Liver (tissue), 9 donors: ENCODE results near the gene ARPP21. TPM values are rescaled to one million over a fixed set of nuclear protein-coding genes. Genes with fewer than 3 reads are reported as not detected.

Experiments
- DNase-seq: peaks from one replicate; pipeline ENCODE4 v3.0.0-alpha.2; 2017; ENCODE audit warnings: low spot score
- H3K27ac ChIP-seq, 2 donors: one replicate each; pipeline ENCODE4 v1.7.0; 2013; ENCODE audit warnings: inconsistent platforms in 2 of 2, low read length in 2 of 2, control low read depth in 1 of 2, low read depth in 1 of 2, mild to moderate bottlenecking in 1 of 2
- H3K27me3 ChIP-seq, 4 donors: one replicate each; pipeline versions ENCODE4 v1.6.1 to v1.7.0; 2013; ENCODE audit warnings: low read length in 3 of 4, inconsistent platforms in 1 of 4, mild to moderate bottlenecking in 1 of 4, moderate library complexity in 1 of 4; ENCODE audit not compliant: control insufficient read depth in 4 of 4, insufficient read depth in 4 of 4
- H3K36me3 ChIP-seq, 4 donors: one replicate each; pipeline versions ENCODE4 v1.6.1 to v1.7.0; 2013; ENCODE audit warnings: low read length in 3 of 4, mild to moderate bottlenecking in 3 of 4, low read depth in 1 of 4, moderate library complexity in 1 of 4; ENCODE audit not compliant: control insufficient read depth in 4 of 4, insufficient read depth in 3 of 4
- H3K4me1 ChIP-seq, 4 donors: one replicate each; pipeline versions ENCODE4 v1.6.1 to v1.7.0; 2013; ENCODE audit warnings: low read length in 3 of 4, mild to moderate bottlenecking in 3 of 4, moderate library complexity in 1 of 4; ENCODE audit not compliant: control insufficient read depth in 4 of 4, insufficient read depth in 4 of 4
- H3K4me3 ChIP-seq, 3 donors: one replicate each; pipeline versions ENCODE4 v1.6.1 to v1.7.0; 2013; ENCODE audit warnings: low read length in 3 of 3, control low read depth in 1 of 3, low read depth in 1 of 3, mild to moderate bottlenecking in 1 of 3
- H3K9ac ChIP-seq, 2 donors: one replicate each; pipeline ENCODE4 v1.7.0; 2013; ENCODE audit warnings: low read length in 2 of 2, mild to moderate bottlenecking in 2 of 2, moderate library complexity in 2 of 2, control low read depth in 1 of 2, low read depth in 1 of 2
- H3K9me3 ChIP-seq, 4 donors: one replicate each; pipeline versions ENCODE4 v1.6.1 to v1.7.0; 2013; ENCODE audit warnings: low read length in 3 of 4; ENCODE audit not compliant: control insufficient read depth in 4 of 4
- EGR1 ChIP-seq, 2 donors: IDR thresholded peaks; 2 replicates each; pipeline ENCODE4 v1.6.1; 2016 to 2018; ENCODE audit warnings: antibody characterized with exemption in 2 of 2, low read depth in 2 of 2
- FOXA2 ChIP-seq: IDR thresholded peaks from 2 replicates; pipeline ENCODE4 v1.6.1; 2016; ENCODE audit warnings: antibody characterized with exemption
- GABPA ChIP-seq, 2 donors: IDR thresholded peaks in 1 of 2; conservative IDR thresholded peaks in 1 of 2; 2 replicates each; pipeline ENCODE4 v1.6.1; 2016; ENCODE audit warnings: antibody characterized with exemption in 2 of 2, mild to moderate bottlenecking in 1 of 2, moderate library complexity in 1 of 2
- HNF4A ChIP-seq, 2 donors: conservative IDR thresholded peaks; 2 replicates each; pipeline ENCODE4 v1.6.1; 2016; ENCODE audit warnings: antibody characterized with exemption in 2 of 2, mild to moderate bottlenecking in 2 of 2
- HNF4G ChIP-seq: IDR thresholded peaks from 2 replicates; pipeline ENCODE4 v1.6.1; 2016; ENCODE audit warnings: antibody characterized with exemption
- JUND ChIP-seq, 2 donors: IDR thresholded peaks; 2 replicates each; pipeline ENCODE4 v1.6.1; 2016; ENCODE audit warnings: antibody characterized with exemption in 2 of 2
- MAX ChIP-seq: IDR thresholded peaks from 2 replicates; pipeline ENCODE4 v1.6.1; 2016; ENCODE audit warnings: antibody characterized with exemption
- NR2F2 ChIP-seq: IDR thresholded peaks from 2 replicates; pipeline ENCODE4 v1.6.1; 2016; ENCODE audit warnings: antibody characterized with exemption
- RAD21 ChIP-seq, 2 donors: IDR thresholded peaks; 2 replicates each; pipeline ENCODE4 v1.6.1; 2016; ENCODE audit warnings: antibody characterized with exemption in 2 of 2, mild to moderate bottlenecking in 2 of 2
- REST ChIP-seq: IDR thresholded peaks from 2 replicates; pipeline ENCODE4 v1.6.1; 2016; ENCODE audit warnings: antibody characterized with exemption, mild to moderate bottlenecking
- RXRA ChIP-seq, 2 donors: IDR thresholded peaks; 2 replicates each; pipeline ENCODE4 v1.6.1; 2017 to 2018; ENCODE audit warnings: antibody characterized with exemption in 2 of 2, mild to moderate bottlenecking in 1 of 2
- SP1 ChIP-seq: IDR thresholded peaks from 2 replicates; pipeline ENCODE4 v1.6.1; 2018; ENCODE audit warnings: antibody characterized with exemption, mild to moderate bottlenecking
- YY1 ChIP-seq: IDR thresholded peaks from 2 replicates; pipeline ENCODE4 v1.6.1; 2016; ENCODE audit warnings: antibody characterized with exemption, mild to moderate bottlenecking
- ZBTB33 ChIP-seq: IDR thresholded peaks from 2 replicates; pipeline ENCODE4 v1.6.1; 2016; ENCODE audit warnings: antibody characterized with exemption
- WGBS: extraction: QIAGEN DNeasy Blood & Tissue Kit; methylation state at CpG from one replicate; pipeline ENCODE4 v1.1.7; 2013; 5-methylcytosine and 5-hydroxymethylcytosine counted together
- polyA plus RNA-seq, 2 donors: library from polyadenylated mRNA; stranded (reverse) in 1 of 2; unstranded in 1 of 2; fragments of 200-250 nt in 1 of 2; fragments of >200 nt in 1 of 2; fragmentation: Nextera tagmentation in 1 of 2; extraction: Ambion mirVana in 1 of 2; gene quantifications; one replicate each; pipeline versions ENCODE4 v1.2.1 to v1.2.3, GENCODE V29; 2013 to 2015
- total RNA-seq, 2 donors: library from RNA; depleted of rRNA; stranded (reverse); fragments of >200 nt; gene quantifications; one replicate each; pipeline ENCODE4 v1.2.3, GENCODE V29; 2014
- TF ChIP-seq, protein P1 (sequence below): fragments of 150-350 bp; IDR thresholded peaks from 2 replicates; pipeline ENCODE4 v1.5.1; 2017; ENCODE audit warnings: improper control_type of control experiment, low read depth, low read length; ENCODE audit not compliant: missing input control
- TF ChIP-seq, protein P2 (sequence below): IDR thresholded peaks from 2 replicates; pipeline ENCODE4 v1.6.1; 2016; ENCODE audit warnings: antibody characterized with exemption
- donor health status: healthy.
- donor health status: healthy.
- donor health status: healthy.
- donor health status: healthy.
- donor health status: healthy.

Gene ARPP21
- total and polyA plus RNA-seq, 4 donors: 0.42 to 1.3 (median 0.66) TPM; not detected in 1

DNA sequence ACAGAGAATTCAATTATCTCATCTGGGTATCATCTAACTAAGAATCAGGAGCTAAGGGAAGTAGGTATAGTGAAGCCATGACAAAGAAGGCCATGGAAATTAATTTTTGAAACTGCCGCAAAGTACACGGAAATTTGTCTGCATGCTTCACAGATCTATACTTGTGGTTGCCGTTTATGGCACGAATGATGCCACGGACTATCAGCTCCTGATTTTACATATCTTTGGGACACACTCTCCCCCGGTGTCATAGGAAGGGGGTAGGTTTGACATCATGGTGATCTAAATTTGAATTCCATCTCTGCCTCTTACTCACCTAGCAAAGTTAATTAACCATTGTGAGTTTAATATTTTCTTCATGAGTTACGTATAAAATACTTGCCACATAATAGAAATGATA, 14.0 kb downstream of the ARPP21 start (continued):
- TF ChIP-seq MAX: no peak
- TF ChIP-seq RXRA (IDR thresholded peaks at IDR 0.05): no peak

- no peak overlapping the region for H3K4me3 ChIP-seq
- no peak overlapping the region for H3K27ac ChIP-seq
- WGBS: 71% methylated on average over 5 of the region's 5 CpGs
- DNase-seq: no peak
- H3K27me3 ChIP-seq: no peaks in the 10 kb centered on the region
- H3K9ac ChIP-seq: no peak overlapping the region
- no peaks in the 10 kb centered on the region for H3K36me3 ChIP-seq
- no peaks in the 10 kb centered on the region for H3K9me3 ChIP-seq
- TF ChIP-seq RXRA (IDR thresholded peaks at IDR 0.05): no peak
- TF ChIP-seq, protein P1, sequence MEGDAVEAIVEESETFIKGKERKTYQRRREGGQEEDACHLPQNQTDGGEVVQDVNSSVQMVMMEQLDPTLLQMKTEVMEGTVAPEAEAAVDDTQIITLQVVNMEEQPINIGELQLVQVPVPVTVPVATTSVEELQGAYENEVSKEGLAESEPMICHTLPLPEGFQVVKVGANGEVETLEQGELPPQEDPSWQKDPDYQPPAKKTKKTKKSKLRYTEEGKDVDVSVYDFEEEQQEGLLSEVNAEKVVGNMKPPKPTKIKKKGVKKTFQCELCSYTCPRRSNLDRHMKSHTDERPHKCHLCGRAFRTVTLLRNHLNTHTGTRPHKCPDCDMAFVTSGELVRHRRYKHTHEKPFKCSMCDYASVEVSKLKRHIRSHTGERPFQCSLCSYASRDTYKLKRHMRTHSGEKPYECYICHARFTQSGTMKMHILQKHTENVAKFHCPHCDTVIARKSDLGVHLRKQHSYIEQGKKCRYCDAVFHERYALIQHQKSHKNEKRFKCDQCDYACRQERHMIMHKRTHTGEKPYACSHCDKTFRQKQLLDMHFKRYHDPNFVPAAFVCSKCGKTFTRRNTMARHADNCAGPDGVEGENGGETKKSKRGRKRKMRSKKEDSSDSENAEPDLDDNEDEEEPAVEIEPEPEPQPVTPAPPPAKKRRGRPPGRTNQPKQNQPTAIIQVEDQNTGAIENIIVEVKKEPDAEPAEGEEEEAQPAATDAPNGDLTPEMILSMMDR: no peak
- TF ChIP-seq MAX: no peak
- no peak for TF ChIP-seq HNF4G
- TF ChIP-seq HNF4A (conservative IDR thresholded peaks at IDR 0.05): no peak
- TF ChIP-seq SP1: no peak
- TF ChIP-seq REST: no peak
- no peak for TF ChIP-seq GABPA (IDR thresholded peaks at IDR 0.05 in 1 of 2, conservative IDR thresholded peaks at IDR 0.05 in 1 of 2)
- peaks cover 0 to 1% (median under 1%) of the 10 kb centered on the region in 4 donors for H3K4me1 ChIP-seq
Measured at GRCh38 chr3:35654476-35654875, 15.2 kb downstream of the ARPP21 start.

DNA sequence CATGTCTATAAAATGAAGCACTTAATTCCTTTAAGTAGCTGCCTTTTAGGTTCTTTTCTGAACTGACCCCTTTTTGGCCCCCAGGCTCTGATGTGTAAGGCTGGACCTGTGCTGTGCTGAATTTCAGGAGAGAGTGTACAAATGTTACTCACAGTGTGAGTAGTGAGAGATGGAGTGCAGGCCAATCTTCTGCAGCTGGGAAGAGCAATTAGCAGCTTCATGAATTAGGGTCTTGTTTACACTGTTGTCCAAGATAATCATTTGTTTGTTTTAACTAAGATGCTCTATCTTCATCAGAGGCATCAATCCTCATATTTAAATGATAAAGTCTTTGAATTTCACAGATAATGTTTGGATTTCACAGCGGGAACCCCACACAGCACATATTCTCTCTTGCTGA, 19.4 kb downstream of the ARPP21 start:
- WGBS: 86% methylated on average over 1 of the region's 1 CpG
- TF ChIP-seq RAD21 (IDR thresholded peaks at IDR 0.05) (no peak), HNF4A (conservative IDR thresholded peaks at IDR 0.05) (no peak), EGR1 (IDR thresholded peaks at IDR 0.05; ENCODE audit: low read depth in 2 of 2) (no peak), SP1 (no peak), YY1 (no peak), ZBTB33 (no peak), REST (no peak), JUND (IDR thresholded peaks at IDR 0.05) (no peak), NR2F2 (no peak), FOXA2 (no peak), GABPA (IDR thresholded peaks at IDR 0.05 in 1 of 2, conservative IDR thresholded peaks at IDR 0.05 in 1 of 2) (no peak)
- TF ChIP-seq, protein P2, sequence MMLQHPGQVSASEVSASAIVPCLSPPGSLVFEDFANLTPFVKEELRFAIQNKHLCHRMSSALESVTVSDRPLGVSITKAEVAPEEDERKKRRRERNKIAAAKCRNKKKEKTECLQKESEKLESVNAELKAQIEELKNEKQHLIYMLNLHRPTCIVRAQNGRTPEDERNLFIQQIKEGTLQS: no peak
- TF ChIP-seq, protein P1: no peak

More for the DNA sequence above, 19.4 kb downstream of the ARPP21 start:
- Histone ChIP-seq H3K36me3 (no peaks in the 10 kb centered on the region), H3K27ac (no peak overlapping the region), H3K4me1 (peaks cover 2 to 15% (median 7%) of the 10 kb centered on the region in 4 donors), H3K9ac (no peak overlapping the region), H3K27me3 (no peaks in the 10 kb centered on the region), H3K9me3 (no peaks in the 10 kb centered on the region), H3K4me3 (no peak overlapping the region)
- DNase-seq: no peak
